Ovary (tissue), 9 donors: ENCODE data around the gene ATP13A2. TPM values are rescaled to one million over a fixed set of nuclear protein-coding genes. Genes with fewer than 3 reads are reported as not detected.
"Not testable (repeated sequence)": the region's sequence is repeated elsewhere in the genome, so short reads cannot be mapped to it uniquely, and the experiment has no call there.

Source experiments
- DNase-seq, 5 donors: peaks; one replicate each; pipeline ENCODE4 v3.0.0-alpha.2; 2019 to 2020
- H3K27ac ChIP-seq, 2 donors: fragments of 200-600 bp; one replicate each; pipeline versions ENCODE4 v1.5.1 to v1.8.0; 2019 to 2022
- H3K27me3 ChIP-seq: fragments of 200-600 bp; one replicate; pipeline ENCODE4 v1.8.0; 2022
- H3K36me3 ChIP-seq: fragments of 200-600 bp; sonication (generic); one replicate; pipeline ENCODE4 v1.5.1; 2019
- H3K4me1 ChIP-seq: one replicate; pipeline ENCODE4 v1.8.1; 2013; ENCODE audit warnings: mild to moderate bottlenecking, moderate library complexity; ENCODE audit not compliant: insufficient read depth
- H3K4me3 ChIP-seq: fragments of 200-600 bp; sonication (generic); one replicate; pipeline ENCODE4 v1.5.1; 2017
- H3K9me3 ChIP-seq, 2 donors: fragments of 200-600 bp in 1 of 2; sonication (generic) in 1 of 2; one replicate each; pipeline versions ENCODE4 v1.5.1 to v1.8.1; 2013 to 2019; ENCODE audit warnings: mild to moderate bottlenecking in 1 of 2, moderate library complexity in 1 of 2
- EP300 ChIP-seq: sonication (generic); formaldehyde crosslinking; IDR thresholded peaks from one replicate; pipeline ENCODE4 v1.6.1; 2017; ENCODE audit warnings: antibody characterized with exemption
- POLR2A ChIP-seq: fragments of 450-650 bp; IDR thresholded peaks from one replicate; pipeline ENCODE4 v1.6.1; 2017; ENCODE audit warnings: antibody characterized with exemption, mild to moderate bottlenecking, moderate library complexity
- WGBS, 3 donors: extraction: QIAGEN DNeasy Blood & Tissue Kit in 1 of 3; methylation state at CpG; one replicate each; pipeline versions ENCODE4 v1.1.5 to v1.1.7; 2013 to 2017; 5-methylcytosine and 5-hydroxymethylcytosine counted together
- intact Hi-C, 4 donors: fragments of 100-400 bp; cut with DNase I; formaldehyde crosslinking; loops; one replicate each; pipeline versions ENCODE4 v1.11.0 to v1.15.1; 2022 to 2023
- polyA plus RNA-seq, 2 donors: library from polyadenylated mRNA; stranded (reverse); fragments of 200-250 nt in 1 of 2; fragments of 350-450 nt in 1 of 2; fragmentation: Illumina TruSeq in 1 of 2; extraction: RNeasy Lipid Tissue Mini Kit (QIAGEN cat#74804) in 1 of 2; gene quantifications; one replicate each; pipeline ENCODE4 v1.2.3, GENCODE V29; 2013 to 2014
- total RNA-seq, 7 donors: library from RNA; depleted of rRNA in 2 of 7; stranded (reverse); fragments of >200 nt in 2 of 7; fragmentation: NEBNext Ultra II Directional in 3 of 7; extraction: Animal tissue kit (Norgen Biotek cat#: 25700) in 3 of 7; gene quantifications; one replicate each; pipeline versions ENCODE4 v1.1.0 to v1.2.4, GENCODE V29; 2016 to 2023
- TF ChIP-seq, protein P1 (sequence below), 3 donors: fragments of 450-650 bp in 2 of 3; fragments of 200-600 bp in 1 of 3; IDR thresholded peaks; one replicate each; pipeline versions ENCODE4 v1.5.1 to v1.8.0; 2016 to 2022; ENCODE audit warnings: antibody characterized with exemption in 3 of 3, mild to moderate bottlenecking in 1 of 3
- donor health status: DM: no; HTN: no; CAD: no; lungs with moderate emphysema.
- donor health status: DM: no; HTN: no; CAD: no.
- donor health status: Bipolar disorder and iron deficiency.
- donor health status: DM: yes; HTN: yes; CAD: no.
- donor health status: DM: no; HTN: no; CAD: no.
- donor health status: DM: yes; HTN: yes; CAD: no.

The ATP13A2 gene
- total and polyA plus RNA-seq, 9 donors: 8.8 to 24.1 (median 18.7) TPM

DNA sequence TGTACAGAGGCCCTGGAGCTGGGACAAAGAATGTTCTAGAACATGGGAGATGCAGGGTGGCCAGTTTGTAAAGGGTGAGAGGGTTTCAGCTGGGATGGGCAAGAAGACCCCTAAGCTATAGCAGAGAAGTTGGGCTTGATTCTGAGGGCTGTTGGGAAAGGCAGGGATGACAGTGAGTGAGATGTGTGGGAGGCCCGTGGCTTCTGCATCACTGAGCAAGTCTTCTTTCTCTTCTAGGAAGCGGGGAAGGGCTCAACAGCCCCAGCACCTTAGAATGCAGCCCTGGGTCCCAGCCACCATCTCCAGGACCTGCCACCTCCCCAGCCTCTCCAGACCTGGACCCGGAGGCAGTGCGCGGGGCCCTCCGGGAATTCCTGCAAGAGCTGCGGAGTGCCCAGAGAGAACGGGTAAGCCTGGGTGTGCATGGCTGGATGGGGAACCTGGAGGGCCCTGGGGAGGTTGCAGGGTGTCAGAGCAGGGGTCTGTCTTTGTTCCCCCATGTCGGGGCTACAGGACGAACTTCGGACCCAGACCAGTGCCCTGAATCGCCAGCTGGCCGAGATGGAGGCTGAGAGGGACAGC lies 46.2 kb downstream of the ATP13A2 start:
- H3K4me3 ChIP-seq: no peak overlapping the region
- no peak overlapping the region for H3K27ac ChIP-seq
- H3K27me3 ChIP-seq: no peaks in the 10 kb centered on the region
- DNase-seq: no peak
- peaks cover 13% of the 10 kb centered on the region for H3K4me1 ChIP-seq
- 94 to 96% (median 95%) methylated on average over 13 of the region's 13 CpGs for WGBS, 3 donors
- H3K36me3 ChIP-seq: no peaks in the 10 kb centered on the region
- TF ChIP-seq POLR2A: no peak
- TF ChIP-seq, protein P1, sequence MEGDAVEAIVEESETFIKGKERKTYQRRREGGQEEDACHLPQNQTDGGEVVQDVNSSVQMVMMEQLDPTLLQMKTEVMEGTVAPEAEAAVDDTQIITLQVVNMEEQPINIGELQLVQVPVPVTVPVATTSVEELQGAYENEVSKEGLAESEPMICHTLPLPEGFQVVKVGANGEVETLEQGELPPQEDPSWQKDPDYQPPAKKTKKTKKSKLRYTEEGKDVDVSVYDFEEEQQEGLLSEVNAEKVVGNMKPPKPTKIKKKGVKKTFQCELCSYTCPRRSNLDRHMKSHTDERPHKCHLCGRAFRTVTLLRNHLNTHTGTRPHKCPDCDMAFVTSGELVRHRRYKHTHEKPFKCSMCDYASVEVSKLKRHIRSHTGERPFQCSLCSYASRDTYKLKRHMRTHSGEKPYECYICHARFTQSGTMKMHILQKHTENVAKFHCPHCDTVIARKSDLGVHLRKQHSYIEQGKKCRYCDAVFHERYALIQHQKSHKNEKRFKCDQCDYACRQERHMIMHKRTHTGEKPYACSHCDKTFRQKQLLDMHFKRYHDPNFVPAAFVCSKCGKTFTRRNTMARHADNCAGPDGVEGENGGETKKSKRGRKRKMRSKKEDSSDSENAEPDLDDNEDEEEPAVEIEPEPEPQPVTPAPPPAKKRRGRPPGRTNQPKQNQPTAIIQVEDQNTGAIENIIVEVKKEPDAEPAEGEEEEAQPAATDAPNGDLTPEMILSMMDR (IDR thresholded peaks at IDR 0.05): no peak
- TF ChIP-seq EP300: no peak
- no peaks in the 10 kb centered on the region for H3K9me3 ChIP-seq
- intact Hi-C loops: no loop called here

- H3K9me3 ChIP-seq, H3K36me3 ChIP-seq, H3K27me3 ChIP-seq, DNase-seq, H3K4me3 ChIP-seq, intact Hi-C loops, H3K27ac ChIP-seq: not testable (repeated sequence)
- H3K4me1 ChIP-seq: peaks cover 14% of the 10 kb centered on the region
- 97 to 98% (median 98%) methylated on average over 4 of the region's 4 CpGs for WGBS, 3 donors
Measured at GRCh38 chr1:16964169-16964568, 47.6 kb downstream of the ATP13A2 start.

DNA sequence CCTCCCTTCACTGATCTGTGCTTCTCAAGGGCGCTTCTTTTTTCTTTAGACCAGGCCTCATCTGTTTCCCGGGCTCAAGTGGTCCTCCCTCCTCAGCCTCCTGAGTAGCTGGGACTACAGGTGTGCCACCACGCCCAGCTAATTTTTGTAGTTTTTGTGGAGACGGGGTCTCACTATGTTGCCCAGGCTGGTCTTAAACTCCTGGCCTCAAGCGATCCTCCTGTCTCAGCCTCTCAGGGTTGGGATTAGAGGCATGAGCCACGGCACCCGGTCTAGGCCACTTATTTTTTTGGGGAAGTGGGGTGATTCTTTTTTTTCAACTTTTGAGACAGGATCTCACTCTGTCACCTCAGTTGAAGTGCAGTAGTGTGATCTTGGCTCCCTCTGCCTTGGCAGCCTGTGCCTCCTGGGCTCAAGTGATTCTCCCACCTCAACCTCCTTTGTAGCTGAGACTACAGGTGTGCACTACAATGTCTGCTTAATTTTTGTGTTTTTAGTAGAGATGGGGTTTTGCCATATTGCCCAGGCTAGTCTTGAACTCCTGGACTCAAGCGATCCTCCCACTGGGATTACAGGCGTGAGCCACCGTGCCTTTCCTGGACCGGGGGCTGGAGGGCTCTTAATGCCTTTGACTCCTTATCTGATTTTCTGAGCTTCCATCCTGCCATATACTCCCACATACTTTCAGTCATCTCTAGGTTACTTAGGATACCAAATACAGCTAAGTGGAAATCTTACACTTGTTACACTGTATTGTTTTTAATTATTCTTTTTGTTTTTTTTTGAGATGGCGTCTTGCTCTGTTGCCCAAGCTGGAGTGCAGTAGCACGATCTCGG lies 50.2 kb downstream of the ATP13A2 start:
- H3K9me3 ChIP-seq: no peaks in the 10 kb centered on the region
- H3K4me1 ChIP-seq: peaks cover 4% of the 10 kb centered on the region
- H3K27ac ChIP-seq: peak overlapping the region in 1 of 2 donors; percentile 38
- H3K4me3 ChIP-seq: peak overlapping the region; percentile 34
- intact Hi-C loops: no loop called here
- WGBS, 3 donors: 75 to 84% (median 83%) methylated on average over 14 of the region's 14 CpGs
- no peaks in the 10 kb centered on the region for H3K36me3 ChIP-seq
- DNase-seq: no peak
- no peaks in the 10 kb centered on the region for H3K27me3 ChIP-seq
- TF ChIP-seq EP300: no peak
- TF ChIP-seq, protein P1 (IDR thresholded peaks at IDR 0.05): no peak
- TF ChIP-seq POLR2A: no peak

- Histone ChIP-seq H3K4me1 (peaks cover 2% of the 10 kb centered on the region), H3K27me3 (no peaks in the 10 kb centered on the region), H3K36me3 (no peaks in the 10 kb centered on the region), H3K4me3 (peak overlapping the region; percentile 34), H3K9me3 (no peaks in the 10 kb centered on the region), H3K27ac (peak overlapping the region in 1 of 2 donors; percentile 38)
- peak; percentile 74 to 85 (median 77) for DNase-seq
- TF ChIP-seq POLR2A: no peak
- TF ChIP-seq, protein P1 (IDR thresholded peaks at IDR 0.05): peak in 2 of 3 donors; percentile 52
- no peak for TF ChIP-seq EP300
- intact Hi-C loops: no loop called here
- 6 to 20% (median 6%) methylated on average over 34 to 57 of the region's 57 CpGs for WGBS, 3 donors
Measured at GRCh38 chr1:16960560-16961296, 51.0 kb downstream of the ATP13A2 start.
